Upper lobe of left lung (tissue), 6 donors: Measurements from ENCODE around the gene HIVEP3. TPM values are rescaled to one million over a fixed set of nuclear protein-coding genes. Genes with fewer than 3 reads are reported as not detected.

ENCODE experiments used
- ATAC-seq, 2 donors: fragments of 200-7000 bp; cut with Tn5 transposase; one replicate each; pipeline ENCODE4 v1.9.1; 2022; ENCODE audit warnings: mild to moderate bottlenecking in 2 of 2, moderate library complexity in 2 of 2; ENCODE audit not compliant: low FRiP score in 2 of 2
- DNase-seq, 2 donors: peaks; one replicate each; pipeline ENCODE4 v3.0.0-alpha.2; 2019 to 2020
- H3K27ac ChIP-seq, 4 donors: fragments of 200-600 bp; sonication (generic); one replicate each; pipeline ENCODE4 v1.5.1; 2016 to 2019
- H3K27me3 ChIP-seq, 4 donors: fragments of 200-600 bp; sonication (generic); one replicate each; pipeline ENCODE4 v1.5.1; 2017 to 2019
- H3K36me3 ChIP-seq, 4 donors: fragments of 200-600 bp; sonication (generic); one replicate each; pipeline ENCODE4 v1.5.1; 2016 to 2019
- H3K4me1 ChIP-seq, 4 donors: fragments of 200-600 bp; sonication (generic); one replicate each; pipeline ENCODE4 v1.5.1; 2018 to 2019
- H3K4me3 ChIP-seq, 4 donors: fragments of 200-600 bp; sonication (generic); one replicate each; pipeline ENCODE4 v1.5.1; 2017 to 2019; ENCODE audit warnings: mild to moderate bottlenecking in 2 of 4, moderate library complexity in 1 of 4
- H3K9me3 ChIP-seq, 4 donors: fragments of 200-600 bp; sonication (generic); one replicate each; pipeline ENCODE4 v1.5.1; 2018 to 2019
- EP300 ChIP-seq, 4 donors: sonication (generic); formaldehyde crosslinking; IDR thresholded peaks; one replicate each; pipeline ENCODE4 v1.5.1; 2017; ENCODE audit warnings: antibody characterized with exemption in 4 of 4, control low read depth in 2 of 4
- POLR2A ChIP-seq, 4 donors: fragments of 450-650 bp; IDR thresholded peaks; one replicate each; pipeline ENCODE4 v1.5.1; 2016 to 2017; ENCODE audit warnings: antibody characterized with exemption in 4 of 4, mild to moderate bottlenecking in 2 of 4
- POLR2AphosphoS5 ChIP-seq, 2 donors: sonication (generic); formaldehyde crosslinking; IDR thresholded peaks; one replicate each; pipeline ENCODE4 v1.5.1; 2017; ENCODE audit warnings: antibody characterized with exemption in 2 of 2
- WGBS, 2 donors: methylation state at CpG; one replicate each; pipeline ENCODE4 v1.1.5; 2017 to 2018; 5-methylcytosine and 5-hydroxymethylcytosine counted together
- total RNA-seq, 6 donors: library from RNA; depleted of rRNA in 4 of 6; stranded (reverse); fragments of >200 nt in 4 of 6; gene quantifications; one replicate each; pipeline versions ENCODE4 v1.1.0 to v1.2.1, GENCODE V29; 2016 to 2021
- TF ChIP-seq, protein P1 (sequence below), 6 experiments: fragments of 450-650 bp in 4 of 6; fragments of 200-600 bp in 2 of 6; sonication (generic) in 2 of 6; IDR thresholded peaks; one replicate each; pipeline ENCODE4 v1.5.1; 2016 to 2019; ENCODE audit warnings: antibody characterized with exemption in 6 of 6
- donor health status: DM: no; HTN: no; CAD: no; lungs with moderate emphysema.
- donor health status: DM: no; HTN: yes; CAD: no; lungs with severe emphysema.

The HIVEP3 gene
- total RNA-seq, 6 donors from 2014 or later, result 9.7 to 23.0 (median 11.6) TPM

DNA sequence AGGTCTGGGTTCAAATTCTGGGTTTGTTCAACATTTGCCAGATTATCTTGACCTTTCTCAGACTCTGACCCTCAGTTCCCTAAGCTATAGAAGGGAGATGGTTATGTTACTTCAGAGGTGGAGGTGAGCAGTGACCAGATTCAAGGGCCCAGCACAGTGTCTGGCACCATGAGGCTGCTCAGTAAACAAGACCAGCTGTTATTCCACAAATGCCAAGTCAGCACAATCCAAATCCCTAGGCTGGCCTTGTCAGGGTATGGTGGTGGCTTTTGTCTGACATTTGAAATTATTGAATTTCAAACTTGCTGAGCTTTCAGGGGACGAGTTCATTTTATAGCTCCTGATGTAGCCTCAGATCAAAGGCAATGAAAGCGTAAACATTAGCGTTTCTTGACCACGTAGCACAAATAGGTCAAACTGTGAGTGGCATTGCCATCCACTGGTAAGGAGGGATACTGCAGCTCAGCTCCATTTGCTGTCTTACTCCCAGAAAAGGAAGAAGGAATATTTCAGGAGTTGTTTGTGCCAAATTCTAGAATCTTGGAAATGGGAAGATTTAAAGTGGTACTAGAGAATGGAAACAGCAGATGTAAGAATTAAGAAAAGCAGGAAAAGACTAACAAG, 339.9 kb downstream of the HIVEP3 start:
- no peak for ATAC-seq
- no peak for DNase-seq
- H3K27me3 ChIP-seq, result no peaks in the 10 kb centered on the region
- peaks cover 0 to 1% (median 0%) of the 10 kb centered on the region in 4 donors for H3K36me3 ChIP-seq
- no peak overlapping the region for H3K4me3 ChIP-seq
- H3K27ac ChIP-seq, result no peak overlapping the region
- peaks cover 0 to 6% (median 5%) of the 10 kb centered on the region in 4 donors for H3K4me1 ChIP-seq
- TF ChIP-seq POLR2AphosphoS5 (IDR thresholded peaks at IDR 0.05), result no peak
- TF ChIP-seq EP300 (IDR thresholded peaks at IDR 0.05), result no peak
- TF ChIP-seq, protein P1, sequence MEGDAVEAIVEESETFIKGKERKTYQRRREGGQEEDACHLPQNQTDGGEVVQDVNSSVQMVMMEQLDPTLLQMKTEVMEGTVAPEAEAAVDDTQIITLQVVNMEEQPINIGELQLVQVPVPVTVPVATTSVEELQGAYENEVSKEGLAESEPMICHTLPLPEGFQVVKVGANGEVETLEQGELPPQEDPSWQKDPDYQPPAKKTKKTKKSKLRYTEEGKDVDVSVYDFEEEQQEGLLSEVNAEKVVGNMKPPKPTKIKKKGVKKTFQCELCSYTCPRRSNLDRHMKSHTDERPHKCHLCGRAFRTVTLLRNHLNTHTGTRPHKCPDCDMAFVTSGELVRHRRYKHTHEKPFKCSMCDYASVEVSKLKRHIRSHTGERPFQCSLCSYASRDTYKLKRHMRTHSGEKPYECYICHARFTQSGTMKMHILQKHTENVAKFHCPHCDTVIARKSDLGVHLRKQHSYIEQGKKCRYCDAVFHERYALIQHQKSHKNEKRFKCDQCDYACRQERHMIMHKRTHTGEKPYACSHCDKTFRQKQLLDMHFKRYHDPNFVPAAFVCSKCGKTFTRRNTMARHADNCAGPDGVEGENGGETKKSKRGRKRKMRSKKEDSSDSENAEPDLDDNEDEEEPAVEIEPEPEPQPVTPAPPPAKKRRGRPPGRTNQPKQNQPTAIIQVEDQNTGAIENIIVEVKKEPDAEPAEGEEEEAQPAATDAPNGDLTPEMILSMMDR (IDR thresholded peaks at IDR 0.05), result peak; percentile 22 to 61 (median 49)
- no peak for TF ChIP-seq POLR2A (IDR thresholded peaks at IDR 0.05)
- 65 to 71% methylated on average over 4 of the region's 4 CpGs for WGBS, 2 donors
- H3K9me3 ChIP-seq, result no peaks in the 10 kb centered on the region

DNA sequence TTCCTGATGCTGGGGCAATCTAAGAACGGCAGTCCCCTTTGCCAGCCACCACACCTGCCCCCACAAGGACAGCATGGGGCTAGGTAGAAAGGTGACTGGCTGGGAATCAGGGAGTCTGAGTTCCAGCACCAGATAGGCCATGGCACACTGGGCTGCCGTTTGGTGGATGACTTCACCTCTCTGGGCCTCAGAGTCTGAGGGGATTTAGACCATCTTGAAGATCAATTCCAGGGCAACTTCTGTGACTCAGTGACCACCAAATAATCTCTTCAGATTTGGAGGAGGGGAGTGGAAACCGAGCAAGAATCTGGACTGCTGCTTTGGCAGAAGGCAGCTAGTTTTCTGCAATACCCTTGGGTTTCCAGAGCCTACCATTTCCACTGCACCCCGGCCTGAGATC, 342.1 kb downstream of the HIVEP3 start:
- TF ChIP-seq EP300 (IDR thresholded peaks at IDR 0.05) (no peak), POLR2A (IDR thresholded peaks at IDR 0.05) (no peak), POLR2AphosphoS5 (IDR thresholded peaks at IDR 0.05) (no peak)
- TF ChIP-seq, protein P1 (IDR thresholded peaks at IDR 0.05), result no peak
- H3K27ac ChIP-seq, result no peak overlapping the region

DNA sequence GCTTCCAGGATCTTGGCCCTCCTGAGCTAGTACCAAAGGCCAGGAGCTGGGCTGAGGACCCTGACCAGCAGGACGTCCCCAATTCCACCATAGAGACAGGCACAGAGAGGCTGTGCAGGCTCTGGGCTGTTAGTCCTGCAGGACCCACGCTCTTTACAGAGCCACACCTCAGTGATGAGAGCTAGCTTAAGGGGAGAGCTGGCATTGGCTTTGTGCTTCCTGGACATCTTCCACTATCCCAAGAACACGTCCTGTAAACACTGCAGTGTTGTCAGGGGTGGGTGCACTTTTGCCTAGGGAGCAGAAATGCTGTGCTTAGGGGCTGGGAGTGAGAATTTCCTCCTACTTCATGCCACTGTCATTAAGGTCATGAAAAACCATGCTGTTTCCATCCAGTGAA, 342.5 kb downstream of the HIVEP3 start:
- TF ChIP-seq EP300 (IDR thresholded peaks at IDR 0.05) (no peak), POLR2A (IDR thresholded peaks at IDR 0.05) (no peak), POLR2AphosphoS5 (IDR thresholded peaks at IDR 0.05) (no peak)
- TF ChIP-seq, protein P1 (IDR thresholded peaks at IDR 0.05), result no peak
- Histone ChIP-seq H3K9me3 (no peaks in the 10 kb centered on the region), H3K27ac (no peak overlapping the region), H3K27me3 (no peaks in the 10 kb centered on the region), H3K4me1 (peaks cover 0 to 7% (median 5%) of the 10 kb centered on the region in 4 donors), H3K4me3 (no peak overlapping the region), H3K36me3 (no peaks in the 10 kb centered on the region)
- ATAC-seq (no peak), DNase-seq (no peak)
- WGBS, 2 donors, result 33 to 63% methylated on average over 1 to 3 of the region's 3 CpGs

More for the DNA sequence above, 342.1 kb downstream of the HIVEP3 start:
- Histone ChIP-seq H3K4me1 (peaks cover 0 to 7% (median 5%) of the 10 kb centered on the region in 4 donors), H3K4me3 (no peak overlapping the region), H3K9me3 (no peaks in the 10 kb centered on the region), H3K27me3 (no peaks in the 10 kb centered on the region), H3K36me3 (no peaks in the 10 kb centered on the region)
- 69 to 79% methylated on average over 4 of the region's 4 CpGs for WGBS, 2 donors
- ATAC-seq, result no peak
- no peak for DNase-seq

DNA sequence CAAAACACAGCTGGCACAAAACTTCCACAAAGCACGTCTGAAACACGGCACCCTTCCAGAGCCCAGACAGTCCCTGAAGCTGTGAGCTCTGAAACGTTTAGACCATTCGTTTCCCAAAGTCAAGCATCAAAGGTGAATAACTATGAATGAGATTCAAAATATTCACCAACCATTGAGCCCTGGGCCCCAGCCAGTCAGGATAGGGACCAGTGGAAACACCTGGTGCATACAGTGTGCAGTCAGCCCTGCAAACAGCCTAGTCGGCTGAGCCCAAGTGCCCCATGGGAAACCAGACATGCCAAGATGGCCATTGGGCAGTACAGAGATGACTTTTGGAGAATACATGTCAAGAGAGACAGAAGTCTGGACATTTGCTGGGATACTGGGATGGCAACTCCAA, 343.9 kb downstream of the HIVEP3 start:
- H3K36me3 ChIP-seq, result no peaks in the 10 kb centered on the region
- WGBS, 2 donors, result 51 to 78% methylated on average over 5 of the region's 5 CpGs
- no peak for DNase-seq

More for the DNA sequence above, 343.9 kb downstream of the HIVEP3 start:
- Histone ChIP-seq H3K9me3 (no peaks in the 10 kb centered on the region), H3K4me3 (no peak overlapping the region), H3K27ac (no peak overlapping the region), H3K27me3 (no peaks in the 10 kb centered on the region), H3K4me1 (peaks cover 0 to 7% (median 5%) of the 10 kb centered on the region in 4 donors)
- no peak for TF ChIP-seq POLR2AphosphoS5 (IDR thresholded peaks at IDR 0.05)
- TF ChIP-seq, protein P1 (IDR thresholded peaks at IDR 0.05), result no peak
- TF ChIP-seq POLR2A (IDR thresholded peaks at IDR 0.05), result no peak
- ATAC-seq, result no peak
